ENCODE data around the gene CWF19L2.

DNA sequence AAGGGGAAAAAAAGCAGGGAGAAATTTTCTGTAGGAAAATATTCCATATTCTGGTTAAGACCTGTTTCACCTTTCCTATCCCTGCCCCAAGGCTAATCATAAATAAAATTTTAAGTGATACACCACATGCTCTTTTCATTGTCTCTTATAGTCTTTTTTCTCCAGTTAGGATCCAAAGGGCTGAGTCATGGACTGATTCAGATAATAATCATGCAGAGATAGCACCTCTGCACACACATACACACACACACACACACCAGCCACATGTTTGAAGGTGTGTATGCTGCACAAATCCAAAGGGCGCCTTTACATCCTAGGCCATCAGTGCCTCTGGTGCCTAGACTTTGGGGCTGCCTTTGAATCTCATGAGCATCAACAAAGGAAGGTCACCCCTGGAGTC, 35.5 kb upstream of the CWF19L2 start:
- no peak for TF ChIP-seq POLR2A (IDR thresholded peaks at IDR 0.05)
- TF ChIP-seq, protein P1, sequence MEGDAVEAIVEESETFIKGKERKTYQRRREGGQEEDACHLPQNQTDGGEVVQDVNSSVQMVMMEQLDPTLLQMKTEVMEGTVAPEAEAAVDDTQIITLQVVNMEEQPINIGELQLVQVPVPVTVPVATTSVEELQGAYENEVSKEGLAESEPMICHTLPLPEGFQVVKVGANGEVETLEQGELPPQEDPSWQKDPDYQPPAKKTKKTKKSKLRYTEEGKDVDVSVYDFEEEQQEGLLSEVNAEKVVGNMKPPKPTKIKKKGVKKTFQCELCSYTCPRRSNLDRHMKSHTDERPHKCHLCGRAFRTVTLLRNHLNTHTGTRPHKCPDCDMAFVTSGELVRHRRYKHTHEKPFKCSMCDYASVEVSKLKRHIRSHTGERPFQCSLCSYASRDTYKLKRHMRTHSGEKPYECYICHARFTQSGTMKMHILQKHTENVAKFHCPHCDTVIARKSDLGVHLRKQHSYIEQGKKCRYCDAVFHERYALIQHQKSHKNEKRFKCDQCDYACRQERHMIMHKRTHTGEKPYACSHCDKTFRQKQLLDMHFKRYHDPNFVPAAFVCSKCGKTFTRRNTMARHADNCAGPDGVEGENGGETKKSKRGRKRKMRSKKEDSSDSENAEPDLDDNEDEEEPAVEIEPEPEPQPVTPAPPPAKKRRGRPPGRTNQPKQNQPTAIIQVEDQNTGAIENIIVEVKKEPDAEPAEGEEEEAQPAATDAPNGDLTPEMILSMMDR (IDR thresholded peaks at IDR 0.05): no peak

Data from breast epithelium (tissue), 3 donors.